Measurements from ENCODE around the gene GPR55. TPM values are rescaled to one million over a fixed set of nuclear protein-coding genes. Genes with fewer than 3 reads are reported as not detected.
"Not testable (repeated sequence)": the region's sequence is repeated elsewhere in the genome, so short reads cannot be mapped to it uniquely, and the experiment has no call there.

GPR55 gene
- total and polyA plus RNA-seq, 10 donors, result 0.86 to 6.8 (median 3.1) TPM

DNA sequence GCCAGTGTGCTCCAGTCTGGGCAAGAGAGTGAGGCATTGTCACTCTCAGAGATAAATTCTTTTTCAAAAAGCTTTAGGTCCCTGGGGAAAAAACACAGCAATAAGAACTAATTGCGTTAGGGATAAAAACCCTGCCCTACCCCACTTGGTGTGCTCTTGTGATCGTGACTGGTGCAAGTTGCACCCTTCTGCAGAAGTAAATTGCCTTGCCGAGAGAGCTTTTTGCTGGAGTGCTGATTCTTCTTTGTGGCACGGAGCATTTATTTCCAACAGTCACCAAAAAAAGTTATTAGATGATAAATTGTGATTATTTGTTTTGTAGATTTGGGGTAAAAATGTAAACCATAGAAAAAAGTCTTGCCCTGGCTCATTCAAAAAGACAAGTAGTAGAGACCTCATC lies 12.3 kb upstream of the GPR55 start:
- WGBS, 5 donors, result 85 to 96% (median 90%) methylated on average over 4 of the region's 4 CpGs
- H3K36me3 ChIP-seq, result no peaks in the 10 kb centered on the region
- intact Hi-C loops (cut with DNase I; ENCODE audit: low total_unique reads), result no loop called here
- H3K4me1 ChIP-seq, result peaks cover 0 to 14% (median 2%) of the 10 kb centered on the region in 6 donors
- H3K4me3 ChIP-seq, result no peak overlapping the region
- TF ChIP-seq, protein P1, sequence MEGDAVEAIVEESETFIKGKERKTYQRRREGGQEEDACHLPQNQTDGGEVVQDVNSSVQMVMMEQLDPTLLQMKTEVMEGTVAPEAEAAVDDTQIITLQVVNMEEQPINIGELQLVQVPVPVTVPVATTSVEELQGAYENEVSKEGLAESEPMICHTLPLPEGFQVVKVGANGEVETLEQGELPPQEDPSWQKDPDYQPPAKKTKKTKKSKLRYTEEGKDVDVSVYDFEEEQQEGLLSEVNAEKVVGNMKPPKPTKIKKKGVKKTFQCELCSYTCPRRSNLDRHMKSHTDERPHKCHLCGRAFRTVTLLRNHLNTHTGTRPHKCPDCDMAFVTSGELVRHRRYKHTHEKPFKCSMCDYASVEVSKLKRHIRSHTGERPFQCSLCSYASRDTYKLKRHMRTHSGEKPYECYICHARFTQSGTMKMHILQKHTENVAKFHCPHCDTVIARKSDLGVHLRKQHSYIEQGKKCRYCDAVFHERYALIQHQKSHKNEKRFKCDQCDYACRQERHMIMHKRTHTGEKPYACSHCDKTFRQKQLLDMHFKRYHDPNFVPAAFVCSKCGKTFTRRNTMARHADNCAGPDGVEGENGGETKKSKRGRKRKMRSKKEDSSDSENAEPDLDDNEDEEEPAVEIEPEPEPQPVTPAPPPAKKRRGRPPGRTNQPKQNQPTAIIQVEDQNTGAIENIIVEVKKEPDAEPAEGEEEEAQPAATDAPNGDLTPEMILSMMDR (IDR thresholded peaks at IDR 0.05 in 8 of 11, conservative IDR thresholded peaks at IDR 0.05 in 3 of 11), result no peak
- TF ChIP-seq POLR2AphosphoS5 (IDR thresholded peaks at IDR 0.05) (no peak), POLR2A (IDR thresholded peaks at IDR 0.05) (no peak)
- peaks cover 0 to 27% (median 0%) of the 10 kb centered on the region in 7 donors for H3K27me3 ChIP-seq (replicated peaks in 1 of 7)
- H3K9me3 ChIP-seq, result peaks cover 0 to 36% (median 25%) of the 10 kb centered on the region in 8 donors
- H3K27ac ChIP-seq, result no peak overlapping the region
- no peak for DNase-seq

DNA sequence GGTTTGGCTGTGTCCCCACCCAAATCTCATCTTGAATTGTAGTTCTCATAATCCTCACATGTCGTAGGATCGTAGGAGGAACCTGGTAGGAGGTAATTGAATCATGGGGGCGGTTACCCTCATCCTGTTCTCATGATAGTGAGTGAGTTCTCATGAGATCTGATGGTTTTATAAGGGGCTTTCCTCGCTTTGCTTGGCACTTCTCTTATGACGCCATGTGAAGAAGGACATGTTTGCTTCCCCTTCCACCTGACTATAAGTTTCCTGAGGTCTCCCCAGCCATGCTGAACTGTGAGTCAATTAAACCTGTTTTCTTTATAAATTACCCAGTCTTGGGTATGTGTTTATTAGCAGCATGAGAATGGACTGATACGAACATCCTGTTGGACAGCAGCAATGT lies 11.2 kb upstream of the GPR55 start:
- DNase-seq, result not testable (repeated sequence)
- H3K27me3 ChIP-seq (replicated peaks in 1 of 7), result peaks cover 0 to 27% (median 0%) of the 10 kb centered on the region in 7 donors

DNA sequence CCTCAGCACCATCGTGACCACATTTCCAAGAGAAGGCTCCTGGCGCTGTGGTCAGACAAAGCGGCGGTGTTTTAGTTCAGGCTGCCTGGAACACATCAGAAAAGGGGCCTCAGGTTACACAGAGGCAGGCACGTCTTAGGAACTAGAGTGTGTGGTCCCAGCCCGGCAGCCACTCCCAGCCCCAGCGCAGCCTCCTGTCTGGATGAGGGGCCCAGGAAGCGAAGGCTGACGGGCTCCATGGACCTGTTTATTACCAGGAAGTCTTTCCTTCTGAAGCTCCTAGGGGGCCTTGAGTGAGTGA lies 10.0 kb upstream of the GPR55 start:
- DNase-seq, result no peak
- 85 to 88% (median 86%) methylated on average over 9 of the region's 9 CpGs for WGBS, 5 donors
- no peak overlapping the region for H3K27ac ChIP-seq
- TF ChIP-seq, protein P1 (IDR thresholded peaks at IDR 0.05 in 8 of 11, conservative IDR thresholded peaks at IDR 0.05 in 3 of 11), result no peak
- TF ChIP-seq POLR2AphosphoS5 (IDR thresholded peaks at IDR 0.05) (no peak), POLR2A (IDR thresholded peaks at IDR 0.05) (no peak)
- no peaks in the 10 kb centered on the region for H3K36me3 ChIP-seq
- peaks cover 0 to 29% (median 5%) of the 10 kb centered on the region in 6 donors for H3K4me1 ChIP-seq
- intact Hi-C loops (cut with DNase I; ENCODE audit: low total_unique reads), result no loop called here
- peaks cover 0 to 27% (median 0%) of the 10 kb centered on the region in 7 donors for H3K27me3 ChIP-seq (replicated peaks in 1 of 7)
- no peak overlapping the region for H3K4me3 ChIP-seq
- peaks cover 0 to 36% (median 25%) of the 10 kb centered on the region in 8 donors for H3K9me3 ChIP-seq

More for the DNA sequence above, 11.2 kb upstream of the GPR55 start:
- 79 to 92% (median 84%) methylated on average over 5 to 6 of the region's 6 CpGs for WGBS, 5 donors
- peaks cover 0 to 26% (median 5%) of the 10 kb centered on the region in 6 donors for H3K4me1 ChIP-seq
- intact Hi-C loops (cut with DNase I; ENCODE audit: low total_unique reads); H3K27ac ChIP-seq; H3K36me3 ChIP-seq; H3K4me3 ChIP-seq: not testable (repeated sequence)
- H3K9me3 ChIP-seq, result peaks cover 0 to 36% (median 25%) of the 10 kb centered on the region in 8 donors

DNA sequence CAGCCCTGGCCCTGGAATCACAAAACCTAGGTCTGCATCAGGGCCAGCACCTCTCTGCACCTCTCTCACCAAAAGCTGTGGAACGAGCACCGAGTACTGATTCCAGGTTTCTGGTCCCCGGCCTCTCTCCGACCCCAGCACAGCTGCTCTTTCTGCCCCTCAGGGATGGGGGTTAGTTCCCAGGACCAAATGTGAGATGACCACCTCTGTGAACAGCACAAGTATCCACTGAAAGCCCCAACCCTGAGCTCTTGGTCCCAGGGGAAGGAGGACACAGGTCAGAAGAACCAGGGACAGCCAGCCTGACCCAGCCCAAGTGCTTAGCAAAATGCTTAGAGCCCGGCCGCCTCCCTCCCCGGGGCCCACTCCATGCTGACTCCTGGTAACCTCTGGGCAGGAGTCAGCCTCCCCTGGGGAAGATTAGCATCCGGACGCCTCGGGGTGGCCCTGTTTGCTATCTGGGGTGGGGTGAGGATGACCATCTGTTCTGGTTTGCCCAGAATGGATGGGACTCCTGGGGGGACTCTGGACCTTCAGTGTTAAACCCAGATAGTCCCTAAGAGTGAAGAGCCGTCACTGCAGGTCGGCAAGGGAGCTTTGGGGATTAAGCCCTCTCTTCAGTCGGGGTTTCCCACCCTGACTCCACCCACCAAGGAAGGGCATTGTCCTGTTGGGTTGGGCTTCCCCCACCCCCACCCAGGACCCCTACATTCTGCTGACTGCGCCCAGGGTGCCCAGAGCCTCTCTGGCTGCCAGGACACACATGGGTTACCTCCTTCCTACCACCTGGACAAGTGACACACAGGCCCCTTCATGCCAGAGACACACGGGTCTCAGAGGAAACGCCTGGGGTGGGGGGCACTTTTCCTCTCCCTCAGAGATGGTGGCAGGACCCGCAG lies 9.4 kb upstream of the GPR55 start:
- H3K27me3 ChIP-seq (replicated peaks in 1 of 7), result peaks cover 0 to 27% (median 0%) of the 10 kb centered on the region in 7 donors
- TF ChIP-seq POLR2A (IDR thresholded peaks at IDR 0.05) (no peak), POLR2AphosphoS5 (IDR thresholded peaks at IDR 0.05) (no peak)
- TF ChIP-seq, protein P1 (IDR thresholded peaks at IDR 0.05 in 8 of 11, conservative IDR thresholded peaks at IDR 0.05 in 3 of 11), result no peak
- H3K9me3 ChIP-seq, result peaks cover 0 to 36% (median 25%) of the 10 kb centered on the region in 8 donors
- no peak overlapping the region for H3K4me3 ChIP-seq
- H3K36me3 ChIP-seq, result no peaks in the 10 kb centered on the region
- no peak for DNase-seq
- H3K27ac ChIP-seq, result no peak overlapping the region
- H3K4me1 ChIP-seq, result peaks cover 0 to 29% (median 5%) of the 10 kb centered on the region in 6 donors
- intact Hi-C loops (cut with DNase I; ENCODE audit: low total_unique reads), result no loop called here
- 83 to 87% (median 85%) methylated on average over 11 to 17 of the region's 17 CpGs for WGBS, 5 donors
